DND-41 (cell line): ENCODE data around the gene WWTR1.

Experiments
- ATAC-seq: fragments of 200-7000 bp; cut with Tn5 transposase; 3 replicates; pipeline ENCODE4 v1.9.1; 2021; ENCODE audit warnings: low read depth; ENCODE audit not compliant: insufficient read depth
- DNase-seq: peaks from one replicate; pipeline ENCODE4 v3.0.0-alpha.2; 2020
- H2AFZ ChIP-seq: 2 replicates; pipeline ENCODE4 v1.6.0; 2012; ENCODE audit warnings: low read depth, low read length
- H3K27ac ChIP-seq: 2 replicates; pipeline ENCODE4 v1.5.1; 2012; ENCODE audit warnings: low read length, inconsistent platforms
- H3K27me3 ChIP-seq: fragments of 200-600 bp; sonication (generic); 2 replicates; pipeline ENCODE4 v1.6.0; 2012; ENCODE audit warnings: low read length, mild to moderate bottlenecking, inconsistent platforms; ENCODE audit not compliant: insufficient read depth, poor library complexity
- H3K36me3 ChIP-seq: 2 replicates; pipeline ENCODE4 v1.5.1; 2012; ENCODE audit warnings: low read length, inconsistent platforms; ENCODE audit not compliant: insufficient read depth
- H3K4me1 ChIP-seq: 2 replicates; pipeline ENCODE4 v1.5.1; 2012; ENCODE audit warnings: mild to moderate bottlenecking, low read length; ENCODE audit not compliant: insufficient read depth
- H3K4me2 ChIP-seq: 2 replicates; pipeline ENCODE4 v1.6.0; 2012; ENCODE audit warnings: mild to moderate bottlenecking, moderate library complexity, low read length, inconsistent platforms; ENCODE audit not compliant: insufficient read depth
- H3K4me3 ChIP-seq, 2 experiments: fragments of 200-600 bp in 1 of 2; shearing (Covaris generic) in 1 of 2; 2 replicates each; pipeline ENCODE4 v1.5.1; 2012 to 2016; ENCODE audit warnings: inconsistent platforms in 2 of 2, low read length in 2 of 2, mild to moderate bottlenecking in 2 of 2, low read depth in 1 of 2, moderate library complexity in 1 of 2
- H3K79me2 ChIP-seq: 2 replicates; pipeline ENCODE4 v1.6.0; 2012; ENCODE audit warnings: low read length, inconsistent platforms; ENCODE audit not compliant: insufficient read depth
- H3K9ac ChIP-seq: 2 replicates; pipeline ENCODE4 v1.6.0; 2012; ENCODE audit warnings: low read depth, mild to moderate bottlenecking, inconsistent platforms, low read length, moderate library complexity
- H3K9me3 ChIP-seq: 2 replicates; pipeline ENCODE4 v1.5.1; 2012; ENCODE audit warnings: low read length, moderate library complexity, mild to moderate bottlenecking, inconsistent platforms; ENCODE audit not compliant: insufficient read depth, severe bottlenecking
- H4K20me1 ChIP-seq: 2 replicates; pipeline ENCODE4 v1.6.0; 2012; ENCODE audit warnings: low read length; ENCODE audit not compliant: insufficient read depth
- CTCF ChIP-seq: IDR thresholded peaks from 2 replicates; pipeline ENCODE4 v1.5.1; 2012; ENCODE audit warnings: borderline replicate concordance, low read length, moderate library complexity, mild to moderate bottlenecking; ENCODE audit not compliant: poor library complexity, severe bottlenecking; ENCODE audit errors: extremely low read depth
- EZH2 ChIP-seq: IDR thresholded peaks from 3 replicates; pipeline ENCODE4 v1.6.1; 2012; ENCODE audit warnings: borderline replicate concordance, low read depth, mild to moderate bottlenecking, moderate library complexity, low read length, inconsistent platforms; ENCODE audit not compliant: severe bottlenecking

WWTR1 gene

GRCh38 chr3:149575961-149576564 lies 81.8 kb downstream of the WWTR1 start:
- Histone ChIP-seq H3K27ac (no peak overlapping the region), H3K79me2 (no peaks in the 10 kb centered on the region), H3K36me3 (no peaks in the 10 kb centered on the region), H3K4me2 (no peak overlapping the region), H3K4me1 (no peaks in the 10 kb centered on the region), H3K4me3 (no peak overlapping the region), H3K27me3 (no peaks in the 10 kb centered on the region), H3K9me3 (no peaks in the 10 kb centered on the region), H4K20me1 (no peaks in the 10 kb centered on the region), H3K9ac (no peak overlapping the region), H2AFZ (no peak overlapping the region)
- DNase-seq (no peak), ATAC-seq (no peak)
- TF ChIP-seq CTCF (no peak), EZH2 (no peak)

- H3K9me3 ChIP-seq, result no peaks in the 10 kb centered on the region
- ATAC-seq, result no peak
- H4K20me1 ChIP-seq, result no peaks in the 10 kb centered on the region
- no peaks in the 10 kb centered on the region for H3K27me3 ChIP-seq
- no peaks in the 10 kb centered on the region for H3K4me1 ChIP-seq
- H3K36me3 ChIP-seq, result no peaks in the 10 kb centered on the region
- TF ChIP-seq CTCF (no peak), EZH2 (no peak)
- no peak for DNase-seq
- H3K4me2 ChIP-seq, result no peak overlapping the region
- H2AFZ ChIP-seq, result no peak overlapping the region
- no peaks in the 10 kb centered on the region for H3K79me2 ChIP-seq
- no peak overlapping the region for H3K4me3 ChIP-seq
- no peak overlapping the region for H3K27ac ChIP-seq
- H3K9ac ChIP-seq, result no peak overlapping the region
Observed at GRCh38 chr3:149575213-149575960, 82.4 kb downstream of the WWTR1 start.

- DNase-seq, result no peak
- H3K4me1 ChIP-seq, result no peaks in the 10 kb centered on the region
- H3K9ac ChIP-seq, result no peak overlapping the region
- no peak for TF ChIP-seq CTCF
- no peak for TF ChIP-seq EZH2
- no peak overlapping the region for H3K27ac ChIP-seq
- H3K79me2 ChIP-seq, result no peaks in the 10 kb centered on the region
- H4K20me1 ChIP-seq, result no peaks in the 10 kb centered on the region
- H3K9me3 ChIP-seq, result no peaks in the 10 kb centered on the region
- H2AFZ ChIP-seq, result no peak overlapping the region
- no peak overlapping the region for H3K4me2 ChIP-seq
- no peaks in the 10 kb centered on the region for H3K36me3 ChIP-seq
- H3K4me3 ChIP-seq, result no peak overlapping the region
- ATAC-seq, result no peak
- no peaks in the 10 kb centered on the region for H3K27me3 ChIP-seq
Observed at GRCh38 chr3:149572796-149573414, 84.9 kb downstream of the WWTR1 start.
